ENCODE data around the gene ATP5F1A.
"Not testable (repeated sequence)": the region's sequence is repeated elsewhere in the genome, so short reads cannot be mapped to it uniquely, and the experiment has no call there.

The ATP5F1A gene

GRCh38 chr18:46047369-46047768 is 50.7 kb downstream of the ATP5F1A start:
- DNase-seq (ENCODE audit: low read depth in 2 of 2) = not testable (repeated sequence)

DNA sequence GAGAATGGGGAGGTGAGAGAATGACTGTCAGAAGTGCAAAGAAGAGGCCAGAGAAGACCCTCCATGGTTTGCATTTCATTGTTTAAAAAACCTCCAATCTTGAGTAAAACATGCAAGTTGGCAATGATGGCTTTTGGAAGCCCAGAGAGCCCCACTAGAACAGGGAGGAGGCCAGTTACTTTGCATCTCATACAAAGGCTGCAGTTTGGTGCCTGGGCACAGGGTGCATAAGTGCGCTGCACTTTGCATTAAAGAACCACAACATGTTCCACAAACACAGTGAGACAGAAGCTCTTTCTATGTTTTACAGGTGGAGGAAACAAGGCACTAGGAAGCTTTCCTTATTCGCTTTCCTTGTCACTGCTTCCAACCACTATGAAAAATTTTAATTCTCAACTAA is 51.4 kb downstream of the ATP5F1A start:
- no peak for DNase-seq (ENCODE audit: low read depth in 2 of 2)

- no peak for DNase-seq (ENCODE audit: low read depth in 2 of 2)
These were observed 52.0 kb downstream of the ATP5F1A start for GRCh38 chr18:46046126-46046525.

GRCh38 chr18:46042571-46043123 is 55.4 kb downstream of the ATP5F1A start:
- no peak for DNase-seq (ENCODE audit: low read depth in 2 of 2)

- no peak for DNase-seq (ENCODE audit: low read depth in 2 of 2)
These were observed 57.4 kb downstream of the ATP5F1A start for GRCh38 chr18:46040747-46041104.

DNA sequence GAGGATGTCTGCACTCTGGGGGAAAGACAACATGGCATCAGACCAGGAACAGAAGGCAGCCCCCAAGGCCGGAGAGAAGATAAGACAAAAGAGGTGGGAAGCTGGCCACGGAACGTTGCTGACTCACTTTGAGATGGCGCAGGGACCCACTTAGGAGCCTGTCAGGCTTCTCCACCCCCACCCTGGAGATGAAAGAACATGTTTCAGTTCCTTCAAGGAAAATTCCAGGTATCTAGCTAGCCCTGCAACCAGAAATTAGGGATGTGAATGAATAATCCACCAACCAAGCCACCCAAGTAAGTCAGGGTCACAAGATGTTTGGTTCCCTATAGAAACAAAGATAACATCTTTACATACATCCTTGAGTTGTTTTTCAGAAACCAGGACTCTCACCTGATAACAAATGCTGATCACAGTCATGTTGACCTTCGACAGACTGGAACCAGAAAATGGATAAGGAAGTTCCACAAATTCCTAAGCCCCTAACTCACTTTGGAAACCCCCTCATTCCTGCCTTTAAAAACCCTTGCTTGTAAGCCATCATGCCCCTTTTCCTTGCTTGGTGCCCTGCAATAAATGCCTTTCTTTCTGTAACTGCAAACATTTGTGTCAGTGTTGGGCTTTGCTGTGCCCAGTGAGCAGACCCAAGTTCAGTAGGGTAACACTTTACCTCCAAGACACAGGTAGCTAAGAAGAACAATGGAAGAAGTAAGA is 57.9 kb downstream of the ATP5F1A start:
- DNase-seq (ENCODE audit: low read depth in 2 of 2) = no peak

DNA sequence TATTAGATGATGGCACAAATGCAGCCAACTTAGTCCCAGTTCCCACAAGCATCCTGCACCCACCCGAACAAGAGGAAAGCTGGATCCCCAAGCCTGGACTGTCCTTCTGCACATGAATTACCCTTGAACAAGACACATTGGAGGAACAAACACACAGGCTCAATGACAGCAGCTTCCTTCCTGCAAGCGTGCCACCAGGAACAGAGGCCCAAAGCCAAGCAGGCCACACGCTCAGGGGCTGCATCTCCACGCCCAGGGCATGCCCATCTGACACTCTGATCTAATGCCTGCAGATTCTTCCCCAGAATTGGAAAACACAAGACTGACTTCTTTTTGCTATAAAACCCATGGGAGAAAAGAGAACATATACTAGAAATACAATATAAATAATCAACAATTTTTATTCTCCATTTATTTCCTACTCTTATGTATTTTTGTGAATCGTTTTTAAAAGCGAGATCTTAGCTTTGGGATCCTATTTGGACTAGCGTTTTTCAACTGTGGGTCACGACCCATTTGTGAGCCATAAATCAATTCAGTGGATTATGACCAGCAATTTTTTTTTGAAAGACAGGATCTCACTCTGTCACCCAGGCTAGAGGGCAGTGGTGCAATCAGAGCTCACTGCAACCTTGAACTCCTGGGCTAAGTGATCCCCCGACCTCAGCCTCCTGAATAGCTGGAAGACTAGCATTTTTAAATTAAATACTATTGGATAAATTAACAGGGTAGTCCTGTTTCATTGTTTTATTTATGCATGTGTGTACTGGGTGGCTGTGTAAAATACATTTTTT is 60.4 kb downstream of the ATP5F1A start:
- no peak for DNase-seq (ENCODE audit: low read depth in 2 of 2)

- no peak for DNase-seq (ENCODE audit: low read depth in 2 of 2)
These were observed 62.1 kb downstream of the ATP5F1A start for GRCh38 chr18:46035696-46036680.

- DNase-seq (ENCODE audit: low read depth in 2 of 2) = no peak
These were observed 63.9 kb downstream of the ATP5F1A start for GRCh38 chr18:46034230-46034629.

DNA sequence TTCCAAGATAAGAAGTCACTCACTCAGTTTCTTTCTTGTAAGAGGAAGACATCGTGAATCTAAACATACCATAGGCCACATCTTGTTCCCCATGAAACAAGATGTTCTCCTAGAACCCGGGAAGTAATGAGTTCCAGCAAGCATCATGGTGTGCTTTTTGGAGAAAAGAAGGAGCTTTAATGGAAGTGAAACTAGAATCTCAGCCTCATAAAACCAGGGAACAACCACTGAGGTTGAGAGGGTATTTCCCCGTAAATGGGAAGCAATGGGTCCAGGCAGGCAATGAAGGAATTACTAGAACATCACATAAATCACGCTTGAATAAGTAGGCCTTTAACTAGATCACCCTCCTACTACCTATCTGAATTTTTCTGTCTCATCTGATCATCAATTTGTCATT is 66.4 kb downstream of the ATP5F1A start:
- DNase-seq (ENCODE audit: low read depth in 2 of 2) = no peak

Measured in fibroblast of skin of left biceps (primary cell).